Rectal smooth muscle tissue (tissue), 1 donor: ENCODE data around the gene PYGB.

Experiments
- H3K27ac ChIP-seq: one replicate; pipeline ENCODE4 v1.7.0; 2013; ENCODE audit warnings: low read depth, low read length, inconsistent platforms
- H3K27me3 ChIP-seq: one replicate; pipeline ENCODE4 v1.7.0; 2013; ENCODE audit warnings: low read length; ENCODE audit not compliant: control insufficient read depth, insufficient read depth
- H3K36me3 ChIP-seq: one replicate; pipeline ENCODE4 v1.7.0; 2013; ENCODE audit warnings: low read length; ENCODE audit not compliant: control insufficient read depth, insufficient read depth
- H3K4me1 ChIP-seq: one replicate; pipeline ENCODE4 v1.7.0; 2013; ENCODE audit warnings: low read length; ENCODE audit not compliant: control insufficient read depth, insufficient read depth
- H3K4me3 ChIP-seq: one replicate; pipeline ENCODE4 v1.7.0; 2013; ENCODE audit warnings: low read length
- H3K9ac ChIP-seq: one replicate; pipeline ENCODE4 v1.7.0; 2013; ENCODE audit warnings: low read length

Gene PYGB

GRCh38 chr20:25288291-25289181 is 40.7 kb downstream of the PYGB start:
- Histone ChIP-seq H3K27ac (no peak overlapping the region), H3K9ac (no peak overlapping the region), H3K4me1 (no peaks in the 10 kb centered on the region), H3K27me3 (no peaks in the 10 kb centered on the region), H3K4me3 (no peak overlapping the region), H3K36me3 (peaks cover 53% of the 10 kb centered on the region)

GRCh38 chr20:25289886-25290597 is 42.2 kb downstream of the PYGB start:
- H3K4me1 ChIP-seq, result no peaks in the 10 kb centered on the region
- no peak overlapping the region for H3K27ac ChIP-seq
- no peaks in the 10 kb centered on the region for H3K27me3 ChIP-seq

GRCh38 chr20:25290646-25291431 is 43.0 kb downstream of the PYGB start:
- peaks cover 41% of the 10 kb centered on the region for H3K36me3 ChIP-seq
- no peak overlapping the region for H3K9ac ChIP-seq
- H3K4me3 ChIP-seq, result no peak overlapping the region
- H3K4me1 ChIP-seq, result peaks cover 4% of the 10 kb centered on the region
- no peak overlapping the region for H3K27ac ChIP-seq
- H3K27me3 ChIP-seq, result no peaks in the 10 kb centered on the region

More at GRCh38 chr20:25289886-25290597, 42.2 kb downstream of the PYGB start:
- peaks cover 47% of the 10 kb centered on the region for H3K36me3 ChIP-seq
- no peak overlapping the region for H3K9ac ChIP-seq
- no peak overlapping the region for H3K4me3 ChIP-seq

GRCh38 chr20:25291432-25292133 is 43.7 kb downstream of the PYGB start:
- peaks cover 34% of the 10 kb centered on the region for H3K36me3 ChIP-seq
- peaks cover 6% of the 10 kb centered on the region for H3K4me1 ChIP-seq
- no peak overlapping the region for H3K27ac ChIP-seq
- H3K4me3 ChIP-seq, result no peak overlapping the region
- no peaks in the 10 kb centered on the region for H3K27me3 ChIP-seq
- H3K9ac ChIP-seq, result no peak overlapping the region

GRCh38 chr20:25292176-25292891 is 44.4 kb downstream of the PYGB start:
- Histone ChIP-seq H3K27ac (no peak overlapping the region), H3K36me3 (peaks cover 40% of the 10 kb centered on the region), H3K9ac (no peak overlapping the region), H3K27me3 (no peaks in the 10 kb centered on the region), H3K4me1 (peaks cover 6% of the 10 kb centered on the region), H3K4me3 (no peak overlapping the region)

GRCh38 chr20:25293507-25293906 is 45.6 kb downstream of the PYGB start:
- Histone ChIP-seq H3K4me3 (no peak overlapping the region), H3K9ac (no peak overlapping the region), H3K27me3 (no peaks in the 10 kb centered on the region), H3K36me3 (peaks cover 33% of the 10 kb centered on the region), H3K27ac (no peak overlapping the region), H3K4me1 (peaks cover 6% of the 10 kb centered on the region)

- Histone ChIP-seq H3K4me3 (no peak overlapping the region), H3K27ac (no peak overlapping the region), H3K4me1 (peaks cover 6% of the 10 kb centered on the region), H3K36me3 (peaks cover 30% of the 10 kb centered on the region), H3K27me3 (no peaks in the 10 kb centered on the region), H3K9ac (no peak overlapping the region)
Observed at GRCh38 chr20:25293910-25294458, 46.1 kb downstream of the PYGB start.

GRCh38 chr20:25294459-25295385 is 46.8 kb downstream of the PYGB start:
- Histone ChIP-seq H3K4me3 (no peak overlapping the region), H3K27ac (peak overlapping the region; percentile 21), H3K4me1 (peaks cover 6% of the 10 kb centered on the region), H3K36me3 (peaks cover 26% of the 10 kb centered on the region), H3K9ac (no peak overlapping the region), H3K27me3 (no peaks in the 10 kb centered on the region)

GRCh38 chr20:25295386-25296093 is 47.7 kb downstream of the PYGB start:
- peak overlapping the region; percentile 21 for H3K27ac ChIP-seq
- H3K4me1 ChIP-seq, result peaks cover 6% of the 10 kb centered on the region
- H3K4me3 ChIP-seq, result no peak overlapping the region
- H3K27me3 ChIP-seq, result no peaks in the 10 kb centered on the region
- H3K9ac ChIP-seq, result no peak overlapping the region
- H3K36me3 ChIP-seq, result peaks cover 19% of the 10 kb centered on the region
